SH-SY5Y (cell line): ENCODE measurements around the gene SVOP.

Experiments used
- GATA2 ChIP-seq: IDR thresholded peaks from 2 replicates; pipeline ENCODE4 v1.6.1; 2011; ENCODE audit warnings: mild to moderate bottlenecking, low read depth, low read length
- GATA3 ChIP-seq: IDR thresholded peaks from 2 replicates; pipeline ENCODE4 v1.6.1; 2011; ENCODE audit warnings: low read depth, mild to moderate bottlenecking, low read length, moderate library complexity

- TF ChIP-seq GATA2 (no peak), GATA3 (no peak)
Measured at GRCh38 chr12:109056891-109057290, 36.0 kb upstream of the SVOP start.
